ENCODE data around the gene VPS37D.
"Not testable (repeated sequence)": the region's sequence is repeated elsewhere in the genome, so short reads cannot be mapped to it uniquely, and the experiment has no call there.

Gene VPS37D

DNA sequence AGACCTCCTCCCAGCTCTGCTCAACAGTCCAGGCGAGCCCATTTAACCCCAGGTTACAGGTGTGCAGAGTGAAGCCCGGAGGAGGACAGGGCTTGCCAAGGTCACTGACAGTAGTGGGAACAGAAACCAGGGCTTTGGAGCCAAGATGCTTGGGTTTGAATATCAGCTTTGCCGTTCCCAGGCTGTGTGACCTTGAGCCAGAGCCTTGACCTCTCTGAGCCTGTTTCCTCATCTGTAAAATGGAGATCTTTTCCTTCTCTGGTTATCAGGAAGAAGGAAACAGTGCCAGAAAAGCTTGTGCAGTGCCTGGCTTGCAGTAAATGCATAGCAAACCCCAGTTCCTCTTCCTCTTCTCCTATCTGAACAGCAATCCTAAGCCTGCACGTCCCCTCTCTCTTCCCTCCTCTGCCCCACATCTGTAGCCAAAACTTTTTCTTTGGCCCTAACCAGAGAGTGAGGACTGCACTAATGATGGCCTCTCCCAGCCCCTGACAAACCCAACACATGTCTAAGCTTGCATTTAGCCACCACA, 21.9 kb upstream of the VPS37D start:
- H3K9me3 ChIP-seq = peaks cover 16% of the 10 kb centered on the region
- no peak overlapping the region for H3K4me2 ChIP-seq
- H3K4me1 ChIP-seq = 0 out of 2 replicates have a peak, but pooled peaks cover 6% of the 10 kb centered on the region
- TF ChIP-seq Cebpa-rat (IDR thresholded peaks at IDR 0.05) = no peak
- peaks cover 15% of the 10 kb centered on the region for H4K20me1 ChIP-seq
- H3K27ac ChIP-seq = no peak overlapping the region
- peaks cover 53% of the 10 kb centered on the region for H3K27me3 ChIP-seq
- no peak overlapping the region for H3K9ac ChIP-seq
- H3K36me3 ChIP-seq = no peaks in the 10 kb centered on the region
- H3K4me3 ChIP-seq = no peak overlapping the region

- Histone ChIP-seq H3K27me3 (peaks cover 55% of the 10 kb centered on the region), H3K9ac (no peak overlapping the region)
Measured at GRCh38 chr7:73646785-73647724, 20.6 kb upstream of the VPS37D start.

GRCh38 chr7:73647725-73648592, 19.7 kb upstream of the VPS37D start:
- no peak for TF ChIP-seq Cebpa-rat (IDR thresholded peaks at IDR 0.05)
- Histone ChIP-seq H3K4me3 (peak overlapping the region; percentile 62), H3K36me3 (no peaks in the 10 kb centered on the region), H3K27me3 (peaks cover 55% of the 10 kb centered on the region), H3K4me2 (peak overlapping the region; percentile 84), H3K9ac (peak overlapping the region; percentile 55; the same call in 1 of the 2 replicates), H3K9me3 (no peaks in the 10 kb centered on the region), H3K4me1 (0 out of 2 replicates have a peak, but pooled peaks cover 6% of the 10 kb centered on the region), H4K20me1 (peaks cover 15% of the 10 kb centered on the region), H3K27ac (no peak overlapping the region)

More at GRCh38 chr7:73646785-73647724, 20.6 kb upstream of the VPS37D start:
- Histone ChIP-seq H3K4me2 (peak overlapping the region; percentile 84; the same call in 1 of the 2 replicates), H3K4me3 (peak overlapping the region; percentile 62; the same call in 1 of the 2 replicates), H3K9me3 (peaks cover 3% of the 10 kb centered on the region), H4K20me1 (peaks cover 15% of the 10 kb centered on the region), H3K36me3 (no peaks in the 10 kb centered on the region), H3K27ac (no peak overlapping the region), H3K4me1 (0 out of 2 replicates have a peak, but pooled peaks cover 6% of the 10 kb centered on the region)
- TF ChIP-seq Cebpa-rat (IDR thresholded peaks at IDR 0.05) = no peak

DNA sequence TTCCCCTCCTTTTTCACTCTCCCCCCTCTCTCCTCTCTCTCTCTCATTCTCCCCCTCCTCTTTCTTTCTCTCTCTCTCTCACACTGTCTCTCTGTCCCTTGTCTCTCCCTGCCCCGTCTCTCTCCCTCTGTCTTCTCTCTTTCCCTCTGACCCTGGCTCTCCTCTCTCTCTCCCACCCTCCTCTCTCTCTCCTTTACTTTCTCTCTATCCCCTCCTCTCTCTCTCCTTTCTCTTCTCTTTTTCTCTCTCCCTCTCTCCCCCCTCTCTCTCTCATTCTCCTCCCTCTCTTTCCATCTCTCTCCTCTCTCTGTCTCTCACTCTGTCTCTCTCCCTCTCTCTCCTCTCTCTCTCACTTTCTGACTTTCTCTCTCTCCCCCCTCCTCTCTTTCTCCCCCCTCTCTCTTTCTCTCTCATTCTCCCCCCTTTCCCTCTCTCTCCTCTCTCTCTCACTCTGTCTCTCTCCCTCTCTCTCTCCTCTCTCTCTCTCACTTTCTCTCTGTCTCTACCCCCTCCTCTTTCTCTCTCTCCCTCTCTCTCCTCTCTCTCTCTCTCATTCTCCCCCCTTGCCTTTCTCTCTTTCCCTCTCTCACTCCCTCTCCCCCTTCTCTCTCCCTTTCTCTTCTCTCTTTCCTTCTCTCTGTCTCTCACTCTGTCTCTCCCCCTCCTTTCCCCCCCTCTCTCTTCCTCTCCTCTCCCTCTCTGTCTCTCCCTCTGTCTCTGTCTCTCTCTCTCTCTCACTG, 18.9 kb upstream of the VPS37D start:
- 0 out of 2 replicates have a peak, but pooled peaks cover 6% of the 10 kb centered on the region for H3K4me1 ChIP-seq
- no peak for TF ChIP-seq Cebpa-rat (IDR thresholded peaks at IDR 0.05)
- H3K9me3 ChIP-seq = no peaks in the 10 kb centered on the region
- no peak overlapping the region for H3K9ac ChIP-seq
- H4K20me1 ChIP-seq = peaks cover 15% of the 10 kb centered on the region
- H3K36me3 ChIP-seq = no peaks in the 10 kb centered on the region
- peak overlapping the region; percentile 84; the same call in 1 of the 2 replicates for H3K4me2 ChIP-seq
- H3K27me3 ChIP-seq = peaks cover 55% of the 10 kb centered on the region
- no peak overlapping the region for H3K27ac ChIP-seq
- H3K4me3 ChIP-seq = no peak overlapping the region

DNA sequence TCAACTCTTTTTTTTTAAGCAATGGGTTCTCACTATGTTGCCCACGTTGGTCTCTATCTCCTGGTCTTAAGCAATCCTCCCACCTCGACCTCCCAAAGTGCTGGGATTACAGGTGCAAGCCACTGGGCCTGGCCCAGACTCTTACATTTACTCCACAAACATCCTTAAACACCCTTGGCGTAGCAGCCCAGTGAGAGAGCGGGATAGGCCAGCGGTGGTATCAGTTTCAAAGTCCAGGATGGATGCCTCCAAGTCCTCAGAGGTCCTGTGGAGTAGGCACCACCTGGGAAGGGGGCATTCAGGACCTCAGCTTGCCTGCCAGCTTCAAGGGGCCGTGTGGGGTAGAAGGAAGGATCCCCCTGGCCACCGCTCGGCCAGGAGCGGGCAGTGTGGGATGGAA, 18.1 kb upstream of the VPS37D start:
- Histone ChIP-seq H3K4me3 (no peak overlapping the region), H3K27ac (no peak overlapping the region), H3K4me2 (no peak overlapping the region), H3K9me3 (no peaks in the 10 kb centered on the region), H4K20me1 (peaks cover 15% of the 10 kb centered on the region), H3K9ac (no peak overlapping the region), H3K36me3 (no peaks in the 10 kb centered on the region), H3K4me1 (0 out of 2 replicates have a peak, but pooled peaks cover 6% of the 10 kb centered on the region), H3K27me3 (peaks cover 55% of the 10 kb centered on the region)
- no peak for TF ChIP-seq Cebpa-rat (IDR thresholded peaks at IDR 0.05)

GRCh38 chr7:73650524-73650923, 17.1 kb upstream of the VPS37D start:
- H3K9me3 ChIP-seq = 0 out of 2 replicates have a peak, but pooled peaks cover 4% of the 10 kb centered on the region

DNA sequence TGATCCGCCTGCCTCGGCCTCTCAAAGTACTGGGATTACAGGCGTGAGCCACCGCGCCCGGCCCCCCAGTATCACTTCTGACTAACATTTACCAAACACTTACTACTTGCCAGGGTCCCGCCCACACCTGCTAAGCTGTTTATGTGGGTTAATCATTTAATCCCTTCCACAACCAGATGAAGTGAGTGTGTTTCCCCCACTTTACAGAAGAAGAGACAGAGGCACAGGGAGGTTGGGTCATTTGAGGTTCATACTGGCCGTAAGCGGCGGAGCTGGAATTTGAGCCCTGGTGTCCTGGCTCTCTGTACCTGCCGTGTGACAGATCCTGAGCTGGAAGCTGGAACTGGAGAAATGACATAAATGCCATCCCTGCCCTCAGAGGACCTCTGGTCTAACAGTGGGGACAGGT, 15.1 kb upstream of the VPS37D start:
- H3K9me3 ChIP-seq = 0 out of 2 replicates have a peak, but pooled peaks cover 5% of the 10 kb centered on the region
- H3K27me3 ChIP-seq = peaks cover 33% of the 10 kb centered on the region
- no peak for TF ChIP-seq Cebpa-rat (IDR thresholded peaks at IDR 0.05)
- H3K4me2 ChIP-seq = no peak overlapping the region
- no peak overlapping the region for H3K27ac ChIP-seq
- peaks cover 6% of the 10 kb centered on the region; the same call in 1 of the 2 replicates for H4K20me1 ChIP-seq
- H3K9ac ChIP-seq = no peak overlapping the region
- H3K36me3 ChIP-seq = no peaks in the 10 kb centered on the region
- 0 out of 2 replicates have a peak, but pooled peaks cover 6% of the 10 kb centered on the region for H3K4me1 ChIP-seq
- no peak overlapping the region for H3K4me3 ChIP-seq

More at GRCh38 chr7:73650524-73650923, 17.1 kb upstream of the VPS37D start:
- Histone ChIP-seq H3K4me2 (no peak overlapping the region), H3K4me3 (no peak overlapping the region), H3K36me3 (no peaks in the 10 kb centered on the region), H3K27ac (no peak overlapping the region), H3K4me1 (0 out of 2 replicates have a peak, but pooled peaks cover 6% of the 10 kb centered on the region), H3K9ac (no peak overlapping the region), H3K27me3 (peaks cover 54% of the 10 kb centered on the region), H4K20me1 (peaks cover 15% of the 10 kb centered on the region)
- TF ChIP-seq Cebpa-rat (IDR thresholded peaks at IDR 0.05) = no peak

GRCh38 chr7:73655309-73655708, 12.3 kb upstream of the VPS37D start:
- not testable (repeated sequence) for H3K4me3 ChIP-seq, H3K9ac ChIP-seq, H4K20me1 ChIP-seq, H3K27ac ChIP-seq, H3K36me3 ChIP-seq, H3K4me2 ChIP-seq, H3K4me1 ChIP-seq, H3K27me3 ChIP-seq, H3K9me3 ChIP-seq

GRCh38 chr7:73659983-73660382, 7.6 kb upstream of the VPS37D start:
- H3K36me3 ChIP-seq = no peaks in the 10 kb centered on the region
- no peaks in the 10 kb centered on the region for H4K20me1 ChIP-seq
- H3K27me3 ChIP-seq = no peaks in the 10 kb centered on the region
- H3K4me1 ChIP-seq = no peaks in the 10 kb centered on the region
- no peak overlapping the region for H3K9ac ChIP-seq
- no peak overlapping the region for H3K4me3 ChIP-seq
- TF ChIP-seq Cebpa-rat (IDR thresholded peaks at IDR 0.05) = no peak
- H3K9me3 ChIP-seq = peaks cover 20% of the 10 kb centered on the region
- H3K4me2 ChIP-seq = no peak overlapping the region
- H3K27ac ChIP-seq = no peak overlapping the region

DNA sequence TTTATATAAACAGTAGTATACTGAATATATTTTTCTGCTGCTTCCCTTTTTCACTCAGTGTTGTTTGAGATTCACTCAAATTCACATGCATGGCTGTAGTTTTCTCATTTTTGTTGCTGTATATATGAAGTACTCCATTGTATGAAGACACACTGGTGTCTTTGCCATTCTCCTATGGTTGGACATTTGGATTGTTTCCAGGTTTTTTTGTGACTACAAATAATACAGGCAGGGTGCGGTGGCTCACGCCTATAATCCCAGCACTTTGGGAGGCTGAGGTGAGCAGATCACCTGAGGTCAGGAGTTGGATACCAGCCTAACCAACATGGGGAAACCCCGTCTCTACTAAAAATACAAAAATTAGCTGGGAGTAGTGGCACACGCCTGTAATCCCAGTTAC, 7.0 kb upstream of the VPS37D start:
- H3K27me3 ChIP-seq, H3K4me1 ChIP-seq, H3K4me2 ChIP-seq, H3K4me3 ChIP-seq, H4K20me1 ChIP-seq, H3K9ac ChIP-seq, H3K27ac ChIP-seq, H3K36me3 ChIP-seq: not testable (repeated sequence)
- peaks cover 15% of the 10 kb centered on the region for H3K9me3 ChIP-seq
